Stromal cell of bone marrow (primary cell): ENCODE results near the gene TMEM179.

Experiments
- DNase-seq: peaks from one replicate; pipeline ENCODE4 v3.0.0-alpha.2; 2012; ENCODE audit warnings: low read depth

TMEM179 gene

GRCh38 chr14:104598910-104599273 is 5.7 kb downstream of the TMEM179 start:
- no peak for DNase-seq

- DNase-seq = no peak
These were observed 6.3 kb downstream of the TMEM179 start for GRCh38 chr14:104598039-104598909.

- no peak for DNase-seq
These were observed 7.0 kb downstream of the TMEM179 start for GRCh38 chr14:104597576-104597975.

GRCh38 chr14:104596927-104597351 is 7.6 kb downstream of the TMEM179 start:
- no peak for DNase-seq

GRCh38 chr14:104596451-104596918 is 8.1 kb downstream of the TMEM179 start:
- no peak for DNase-seq

- no peak for DNase-seq
These were observed 8.6 kb downstream of the TMEM179 start for GRCh38 chr14:104595911-104596450.

- DNase-seq = no peak
These were observed 9.4 kb downstream of the TMEM179 start for GRCh38 chr14:104595116-104595675.

GRCh38 chr14:104594310-104595046 is 10.1 kb downstream of the TMEM179 start:
- DNase-seq = no peak

- DNase-seq = no peak
These were observed 10.8 kb downstream of the TMEM179 start for GRCh38 chr14:104593710-104594136.

- no peak for DNase-seq
These were observed 11.3 kb downstream of the TMEM179 start for GRCh38 chr14:104593241-104593701.

GRCh38 chr14:104592785-104593184 is 11.8 kb downstream of the TMEM179 start:
- DNase-seq = no peak

GRCh38 chr14:104592292-104592672 is 12.3 kb downstream of the TMEM179 start:
- no peak for DNase-seq

- DNase-seq = no peak
These were observed 12.9 kb downstream of the TMEM179 start for GRCh38 chr14:104591506-104592291.

- DNase-seq = no peak
These were observed 13.5 kb downstream of the TMEM179 start for GRCh38 chr14:104591031-104591430.

GRCh38 chr14:104590240-104590965 is 14.2 kb downstream of the TMEM179 start:
- DNase-seq = no peak

- DNase-seq = no peak
These were observed 15.0 kb downstream of the TMEM179 start for GRCh38 chr14:104589338-104590195.

GRCh38 chr14:104588066-104588857 is 16.3 kb downstream of the TMEM179 start:
- no peak for DNase-seq

- no peak for DNase-seq
These were observed 16.9 kb downstream of the TMEM179 start for GRCh38 chr14:104587641-104588040.
